Memory B cell (primary cell): ENCODE data around the gene UBR2.
A peak's percentile ranks its signal among the peaks of the same experiment; 100 is the strongest.
"Not testable (repeated sequence)": the region's sequence is repeated elsewhere in the genome, so short reads cannot be mapped to it uniquely, and the experiment has no call there.

Experiments
- ATAC-seq: fragments of 150-1000 bp; cut with Tn5 transposase; 2 replicates; pipeline ENCODE4 v1.10.0; 2021; ENCODE audit warnings: low read depth, mild to moderate bottlenecking, moderate library complexity
- DNase-seq, 2 donors: peaks; one replicate each; pipeline ENCODE4 v3.0.0; 2022; ENCODE audit warnings: low spot score in 2 of 2
- H3K27ac Mint-ChIP-seq: one replicate; pipeline ENCODE4 v1.8.0; 2022; ENCODE audit warnings: mild to moderate bottlenecking, moderate library complexity, mixed read lengths
- H3K27me3 Mint-ChIP-seq: one replicate; pipeline ENCODE4 v1.8.0; 2022; ENCODE audit warnings: mixed read lengths
- H3K36me3 Mint-ChIP-seq: one replicate; pipeline ENCODE4 v1.8.0; 2022; ENCODE audit warnings: mild to moderate bottlenecking, mixed read lengths
- H3K4me1 Mint-ChIP-seq: one replicate; pipeline ENCODE4 v1.8.0; 2022; ENCODE audit warnings: mixed read lengths
- H3K4me3 Mint-ChIP-seq: one replicate; pipeline ENCODE4 v1.8.0; 2022; ENCODE audit warnings: mild to moderate bottlenecking, moderate library complexity, mixed read lengths
- H3K9me3 Mint-ChIP-seq: one replicate; pipeline ENCODE4 v1.8.0; 2022; ENCODE audit warnings: mixed read lengths

UBR2 gene

GRCh38 chr6:42661540-42662153 lies 97.8 kb downstream of the UBR2 start:
- H3K9me3 Mint-ChIP-seq, result no peaks in the 10 kb centered on the region
- DNase-seq (peak; percentile 82 to 85), ATAC-seq (peak; percentile 93)
- peak overlapping the region; percentile 54 for H3K27ac Mint-ChIP-seq
- no peaks in the 10 kb centered on the region for H3K27me3 Mint-ChIP-seq
- no peaks in the 10 kb centered on the region for H3K4me1 Mint-ChIP-seq
- no peak overlapping the region for H3K4me3 Mint-ChIP-seq
- H3K36me3 Mint-ChIP-seq, result peaks cover 23% of the 10 kb centered on the region

- peaks cover 18% of the 10 kb centered on the region for H3K36me3 Mint-ChIP-seq
Observed at GRCh38 chr6:42664718-42665117, 100.9 kb downstream of the UBR2 start.

GRCh38 chr6:42674368-42674767 lies 110.5 kb downstream of the UBR2 start:
- not testable (repeated sequence) for DNase-seq, H3K4me1 Mint-ChIP-seq, H3K9me3 Mint-ChIP-seq, H3K27ac Mint-ChIP-seq, H3K4me3 Mint-ChIP-seq, ATAC-seq, H3K27me3 Mint-ChIP-seq
- peaks cover 39% of the 10 kb centered on the region for H3K36me3 Mint-ChIP-seq

More at GRCh38 chr6:42664718-42665117, 100.9 kb downstream of the UBR2 start:
- Mint-ChIP-seq H3K4me1 (no peaks in the 10 kb centered on the region), H3K27me3 (no peaks in the 10 kb centered on the region), H3K4me3 (no peak overlapping the region), H3K27ac (no peak overlapping the region), H3K9me3 (no peaks in the 10 kb centered on the region)
- ATAC-seq, result no peak
- no peak for DNase-seq

- no peak for ATAC-seq
- Mint-ChIP-seq H3K27ac (no peak overlapping the region), H3K27me3 (no peaks in the 10 kb centered on the region), H3K4me3 (no peak overlapping the region), H3K9me3 (no peaks in the 10 kb centered on the region), H3K4me1 (no peaks in the 10 kb centered on the region), H3K36me3 (peaks cover 40% of the 10 kb centered on the region)
- DNase-seq, result no peak
Observed at GRCh38 chr6:42674780-42675179, 111.0 kb downstream of the UBR2 start.

GRCh38 chr6:42679358-42679757 lies 115.5 kb downstream of the UBR2 start:
- Mint-ChIP-seq H3K4me3 (no peak overlapping the region), H3K4me1 (no peaks in the 10 kb centered on the region), H3K27me3 (no peaks in the 10 kb centered on the region), H3K9me3 (no peaks in the 10 kb centered on the region), H3K36me3 (peaks cover 25% of the 10 kb centered on the region), H3K27ac (no peak overlapping the region)
- ATAC-seq (no peak), DNase-seq (no peak)

GRCh38 chr6:42688281-42688680 lies 124.5 kb downstream of the UBR2 start:
- H3K36me3 Mint-ChIP-seq, result peaks cover 38% of the 10 kb centered on the region
- H3K27ac Mint-ChIP-seq, result peak overlapping the region; percentile 10

GRCh38 chr6:42689371-42689770 lies 125.5 kb downstream of the UBR2 start:
- Mint-ChIP-seq H3K9me3 (no peaks in the 10 kb centered on the region), H3K4me3 (no peak overlapping the region), H3K27me3 (no peaks in the 10 kb centered on the region), H3K27ac (peak overlapping the region; percentile 2), H3K36me3 (peaks cover 34% of the 10 kb centered on the region), H3K4me1 (peaks cover 4% of the 10 kb centered on the region)
- no peak for DNase-seq
- ATAC-seq, result no peak

More at GRCh38 chr6:42688281-42688680, 124.5 kb downstream of the UBR2 start:
- no peak for ATAC-seq
- no peaks in the 10 kb centered on the region for H3K4me1 Mint-ChIP-seq
- H3K9me3 Mint-ChIP-seq, result no peaks in the 10 kb centered on the region
- DNase-seq, result no peak
- H3K27me3 Mint-ChIP-seq, result no peaks in the 10 kb centered on the region
- H3K4me3 Mint-ChIP-seq, result no peak overlapping the region

GRCh38 chr6:42690151-42690702 lies 126.4 kb downstream of the UBR2 start:
- Mint-ChIP-seq H3K9me3 (no peaks in the 10 kb centered on the region), H3K4me3 (no peak overlapping the region), H3K36me3 (peaks cover 28% of the 10 kb centered on the region), H3K4me1 (peaks cover 4% of the 10 kb centered on the region), H3K27ac (peak overlapping the region; percentile 2), H3K27me3 (no peaks in the 10 kb centered on the region)
- no peak for DNase-seq
- ATAC-seq, result no peak

- Mint-ChIP-seq H3K27me3 (no peaks in the 10 kb centered on the region), H3K27ac (peak overlapping the region; percentile 2), H3K36me3 (peaks cover 26% of the 10 kb centered on the region), H3K4me1 (peaks cover 4% of the 10 kb centered on the region), H3K4me3 (no peak overlapping the region), H3K9me3 (no peaks in the 10 kb centered on the region)
- no peak for DNase-seq
- ATAC-seq, result peak; percentile 27
Observed at GRCh38 chr6:42690872-42691271, 127.0 kb downstream of the UBR2 start.

- Mint-ChIP-seq H3K4me1 (peaks cover 4% of the 10 kb centered on the region), H3K27ac (no peak overlapping the region), H3K36me3 (peaks cover 23% of the 10 kb centered on the region), H3K9me3 (no peaks in the 10 kb centered on the region), H3K4me3 (no peak overlapping the region), H3K27me3 (no peaks in the 10 kb centered on the region)
- ATAC-seq, result no peak
- DNase-seq, result no peak
Observed at GRCh38 chr6:42692137-42692911, 128.5 kb downstream of the UBR2 start.

- peaks cover 15% of the 10 kb centered on the region for H3K36me3 Mint-ChIP-seq
- no peaks in the 10 kb centered on the region for H3K27me3 Mint-ChIP-seq
- no peaks in the 10 kb centered on the region for H3K9me3 Mint-ChIP-seq
- H3K4me1 Mint-ChIP-seq, result peaks cover 4% of the 10 kb centered on the region
- no peak overlapping the region for H3K4me3 Mint-ChIP-seq
- ATAC-seq (peak; percentile 51), DNase-seq (no peak)
- peak overlapping the region; percentile 83 for H3K27ac Mint-ChIP-seq
Observed at GRCh38 chr6:42693725-42694323, 130.0 kb downstream of the UBR2 start.

- peak overlapping the region; percentile 83 for H3K27ac Mint-ChIP-seq
- ATAC-seq (no peak), DNase-seq (no peak)
- peaks cover 11% of the 10 kb centered on the region for H3K36me3 Mint-ChIP-seq
- H3K27me3 Mint-ChIP-seq, result no peaks in the 10 kb centered on the region
- peaks cover 4% of the 10 kb centered on the region for H3K4me1 Mint-ChIP-seq
- no peaks in the 10 kb centered on the region for H3K9me3 Mint-ChIP-seq
- no peak overlapping the region for H3K4me3 Mint-ChIP-seq
Observed at GRCh38 chr6:42694586-42694985, 130.8 kb downstream of the UBR2 start.

- Mint-ChIP-seq H3K27ac (peak overlapping the region; percentile 47), H3K9me3 (no peaks in the 10 kb centered on the region)
Observed at GRCh38 chr6:42696526-42697267, 132.9 kb downstream of the UBR2 start.

More at GRCh38 chr6:42696526-42697267, 132.9 kb downstream of the UBR2 start:
- H3K4me3 Mint-ChIP-seq, result no peak overlapping the region
- DNase-seq (no peak), ATAC-seq (no peak)
- H3K27me3 Mint-ChIP-seq, result no peaks in the 10 kb centered on the region
- H3K36me3 Mint-ChIP-seq, result no peaks in the 10 kb centered on the region
- H3K4me1 Mint-ChIP-seq, result peaks cover 4% of the 10 kb centered on the region
